K562 (cell line): ENCODE results near the gene CERS1. TPM values are rescaled to one million over a fixed set of nuclear protein-coding genes. Genes with fewer than 3 reads are reported as not detected.

ENCODE experiments used
- ATAC-seq: fragments of 200-7000 bp; cut with Tn5 transposase; 3 replicates; pipeline ENCODE4 v1.9.1; 2020; ENCODE audit warnings: moderate library complexity
- BruUV-seq: library from RNA; stranded (reverse); fragments of 400-500 nt; replicated peaks from 2 replicates; lab custom pipeline; 2021; lab: Mats Ljungman, UMichigan
- CTCF ChIA-PET: fragments of 300-600 bp; formaldehyde crosslinking; extraction: SDS; loops from one replicate; lab custom pipeline; 2021; ENCODE audit warnings: low intra/inter-chr PET ratio; lab: Yijun Ruan, JAX
- POLR2A ChIA-PET: fragments of 300-600, 350-650 bp; sonication (Branson Sonifier 250); formaldehyde crosslinking; extraction: SDS; loops from one replicate; lab custom pipeline; 2021; ENCODE audit warnings: antibody characterized with exemption, inconsistent platforms; lab: Yijun Ruan, JAX
- DNase-seq, 4 experiments: peaks; one replicate each; pipeline versions ENCODE4 v3.0.0 to v3.0.0-alpha.2; 2011 to 2018; ENCODE audit warnings: low spot score in 3 of 4, mixed read lengths in 3 of 4; ENCODE audit errors: extremely low read depth in 1 of 4
- FAIRE-seq: peaks from 2 replicates; lab custom pipeline; 2011; peaks lifted over from hg19 to GRCh38; lab: Jason Lieb, UNC
- H2AFZ ChIP-seq: 2 replicates; pipeline ENCODE4 v1.6.0; 2011; ENCODE audit warnings: low read depth, low read length, control low read depth, inconsistent platforms
- H3K27ac ChIP-seq: fragments of 200-600 bp; 3 replicates; pipeline ENCODE4 v1.8.0; 2011; ENCODE audit warnings: low read depth, mild to moderate bottlenecking, control low read depth, inconsistent platforms, low read length, moderate library complexity, mixed read lengths; ENCODE audit errors: extremely low read depth
- H3K27me3 ChIP-seq, 2 experiments: fragments of 300-600 bp in 1 of 2; 2 replicates in 1 of 2; 3 replicates in 1 of 2; pipeline versions ENCODE4 v1.6.0 to v1.8.0; 2011; ENCODE audit warnings: inconsistent platforms in 2 of 2, low read length in 2 of 2, mild to moderate bottlenecking in 1 of 2, mixed read lengths in 1 of 2, moderate library complexity in 1 of 2; ENCODE audit not compliant: control insufficient read depth in 2 of 2, insufficient read depth in 2 of 2
- H3K36me3 ChIP-seq: fragments of 300-600 bp; 3 replicates; pipeline ENCODE4 v1.8.0; 2011; ENCODE audit warnings: mild to moderate bottlenecking, low read length, inconsistent platforms; ENCODE audit not compliant: control insufficient read depth, insufficient read depth
- H3K4me1 ChIP-seq, 2 experiments: fragments of 200-600 bp in 1 of 2; replicated peaks in 1 of 2; 2 replicates in 1 of 2; 3 replicates in 1 of 2; pipeline versions ENCODE4 v1.5.1 to v1.8.0; 2011; ENCODE audit warnings: inconsistent platforms in 2 of 2, low read length in 2 of 2, mild to moderate bottlenecking in 1 of 2, mixed read lengths in 1 of 2, moderate library complexity in 1 of 2; ENCODE audit not compliant: control insufficient read depth in 2 of 2, insufficient read depth in 2 of 2
- H3K4me2 ChIP-seq: 2 replicates; pipeline ENCODE4 v1.6.1; 2011; ENCODE audit warnings: low read length, control low read depth, inconsistent platforms, mixed read lengths; ENCODE audit not compliant: insufficient read depth
- H3K4me3 ChIP-seq: fragments of 200-600 bp; sonication (generic), shearing (Covaris generic); 2 replicates; pipeline ENCODE4 v1.5.1; 2016; ENCODE audit warnings: control low read depth, inconsistent platforms
- H3K79me2 ChIP-seq: fragments of 200-600 bp; 3 replicates; pipeline ENCODE4 v1.8.0; 2011; ENCODE audit warnings: low read length, inconsistent platforms; ENCODE audit not compliant: control insufficient read depth, insufficient read depth
- H3K9ac ChIP-seq, 2 experiments: 2 replicates each; pipeline versions ENCODE4 v1.6.0 to v1.6.1; 2011; ENCODE audit warnings: low read depth in 2 of 2, low read length in 2 of 2, control low read depth in 1 of 2, inconsistent platforms in 1 of 2, mild to moderate bottlenecking in 1 of 2, mixed read lengths in 1 of 2; ENCODE audit not compliant: insufficient read depth in 1 of 2
- H3K9me1 ChIP-seq: one replicate; pipeline ENCODE4 v1.6.0; 2011; ENCODE audit warnings: inconsistent platforms, mild to moderate bottlenecking, low read length, moderate library complexity; ENCODE audit not compliant: control insufficient read depth, insufficient read depth
- H3K9me3 ChIP-seq: replicated peaks from 2 replicates; pipeline ENCODE4 v1.5.1; 2011; ENCODE audit warnings: low read depth, low read length, inconsistent platforms; ENCODE audit not compliant: control insufficient read depth, insufficient read depth
- H4K20me1 ChIP-seq: replicated peaks from 2 replicates; pipeline ENCODE4 v1.6.1; 2011; ENCODE audit warnings: low read length, inconsistent platforms, mixed read lengths; ENCODE audit not compliant: control insufficient read depth, insufficient read depth
- GABPA ChIP-seq: fragments of 200-800 bp; sonication (Bioruptor generic); conservative IDR thresholded peaks from 2 replicates; pipeline ENCODE4 v1.6.1; 2016; ENCODE audit warnings: low read depth, missing genetic modification characterization, missing compliant biosample characterization
- ILF3 ChIP-seq: fragments of 450-650 bp; IDR thresholded peaks from 2 replicates; pipeline ENCODE4 v1.6.1; 2018; ENCODE audit warnings: antibody characterized with exemption, mild to moderate bottlenecking, moderate library complexity, borderline replicate concordance
- MLX ChIP-seq, 2 experiments: fragments of 450-650 bp in 1 of 2; sonication (generic) in 1 of 2; formaldehyde crosslinking; conservative IDR thresholded peaks; 2 replicates each; pipeline versions ENCODE4 v1.4.0 to v1.8.1; 2020 to 2022; ENCODE audit warnings: mild to moderate bottlenecking in 1 of 2, missing genetic modification reagents in 1 of 2
- MTA3 ChIP-seq: fragments of 450-650 bp; formaldehyde crosslinking; IDR thresholded peaks from 2 replicates; pipeline ENCODE4 v1.6.1; 2017; ENCODE audit warnings: mild to moderate bottlenecking, borderline replicate concordance
- NFE2 ChIP-seq: IDR thresholded peaks from 2 replicates; pipeline ENCODE4 v1.6.1; 2014; ENCODE audit warnings: antibody characterized with exemption, low read depth
- NFXL1 ChIP-seq: fragments of 450-650 bp; formaldehyde crosslinking; IDR thresholded peaks from 2 replicates; pipeline ENCODE4 v1.4.0; 2021; ENCODE audit warnings: mild to moderate bottlenecking
- POLR2G ChIP-seq: fragments of 200-400 bp; formaldehyde crosslinking; IDR thresholded peaks from 2 replicates; pipeline ENCODE4 v1.6.1; 2017; ENCODE audit warnings: low read depth, mild to moderate bottlenecking, antibody characterized with exemption, low read length, moderate library complexity
- PTTG1 ChIP-seq: fragments of 450-650 bp; IDR thresholded peaks from 2 replicates; pipeline ENCODE4 v1.6.1; 2016; ENCODE audit warnings: low read depth, mild to moderate bottlenecking, missing genetic modification characterization, missing compliant biosample characterization
- RBFOX2 ChIP-seq: fragments of 200-400 bp; formaldehyde crosslinking; IDR thresholded peaks from 2 replicates; pipeline ENCODE4 v1.6.1; 2017; ENCODE audit warnings: low read depth, mild to moderate bottlenecking, low read length, moderate library complexity
- WHSC1 ChIP-seq: IDR thresholded peaks from one replicate; pipeline ENCODE4 v1.6.1; 2012; ENCODE audit warnings: low read length, control low read depth, inconsistent platforms
- ZC3H8 ChIP-seq: fragments of 450-650 bp; IDR thresholded peaks from 2 replicates; pipeline ENCODE4 v1.6.1; 2017
- WGBS: fragments of 100-300 bp; shearing (Covaris generic); methylation state at CpG from one replicate; pipeline ENCODE4 v1.1.6; 2016; ENCODE audit warnings: low coverage, mixed read lengths; ENCODE audit not compliant: insufficient coverage; ENCODE audit errors: missing lambda C conversion rate; 5-methylcytosine and 5-hydroxymethylcytosine counted together
- in situ Hi-C: fragments of 300-500 bp; cut with MboI; formaldehyde crosslinking; loops from 4 replicates; pipeline ENCODE4 v1.15.0; 2018; ENCODE audit warnings: inconsistent platforms, mixed read lengths
- intact Hi-C: fragments of 100-400 bp; cut with micrococcal nuclease; formaldehyde crosslinking; loops from 2 replicates; pipeline ENCODE4 v1.14.2; 2022
- polyA plus RNA-seq, 8 experiments: library from polyadenylated mRNA; depleted of rRNA in 4 of 8; stranded (reverse) in 5 of 8; unstranded in 3 of 8; fragments of >200 nt; fragmentation: Nextera tagmentation in 2 of 8; fragmentation: Illumina TruSeq in 1 of 8; extraction: Ambion mirVana in 2 of 8; extraction: Trizol in 1 of 8; gene quantifications; 2 replicates each; pipeline versions ENCODE4 v1.2.1 to v1.2.3, GENCODE V29; 2011 to 2014; ENCODE audit warnings: inconsistent platforms in 1 of 8, missing spikeins in 1 of 8
- total RNA-seq, 7 experiments: library from RNA; depleted of rRNA in 6 of 7; stranded (reverse); fragments of >200 nt in 6 of 7; fragmentation: Illumina TruSeq in 2 of 7; extraction: Trizol in 2 of 7; gene quantifications; 2 replicates each; pipeline versions ENCODE4 v1.2.1 to v1.2.3, GENCODE V29; 2011 to 2021; ENCODE audit warnings: low replicate concordance in 1 of 7

The CERS1 gene
- total and polyA plus RNA-seq, 9 of the 15 experiments (the other 6 are each of a cell fraction or from before 2014, with no cell fraction given) = 0.33 to 1.5 (median 0.86) TPM; not detected in 2

GRCh38 chr19:18924684-18925213, 28.8 kb upstream of the CERS1 start:
- BruUV-seq = no TSS peak
- H3K36me3 ChIP-seq = peaks cover 68% of the 10 kb centered on the region; the same call in 2 of the 3 replicates
- H3K27ac ChIP-seq = no peak overlapping the region
- in situ Hi-C loops (no loop called here), intact Hi-C loops (no loop called here)
- no peak overlapping the region for H3K4me3 ChIP-seq
- peaks cover 19% of the 10 kb centered on the region for H3K79me2 ChIP-seq
- ATAC-seq (no peak), FAIRE-seq (no peak), DNase-seq (no peak)
- no peaks in the 10 kb centered on the region for H3K9me1 ChIP-seq
- H2AFZ ChIP-seq = no peak overlapping the region
- POLR2A ChIA-PET = interaction anchor here (1.0 kb wide), 1 partner anchor 11 kb away, joined by 4 read pairs; no protein-coding TSS in a partner anchor
- H3K4me1 ChIP-seq = peaks cover 4 to 24% of the 10 kb centered on the region in 2 experiments; a peak in 3 of 5 replicates
- WGBS = 96% methylated on average over 15 of the region's 15 CpGs
- H3K9ac ChIP-seq = no peak overlapping the region
- peaks cover 4% of the 10 kb centered on the region; the same call in 1 of the 2 replicates for H4K20me1 ChIP-seq
- no peak for TF ChIP-seq WHSC1
- TF ChIP-seq RBFOX2 = peak; percentile 31
- no peak for TF ChIP-seq NFXL1 (CRISPR knock-in tag)
- TF ChIP-seq, all 486 proteins: peak for 1
- Histone ChIP-seq H3K9me3 (no peaks in the 10 kb centered on the region), H3K4me2 (no peak overlapping the region), H3K27me3 (no peaks in the 10 kb centered on the region)
- CTCF ChIA-PET = interaction anchor here (0.6 kb wide), 1 partner anchor 592 kb away, joined by 3 read pairs; no protein-coding TSS in a partner anchor

GRCh38 chr19:18922228-18922985, 26.4 kb upstream of the CERS1 start:
- H4K20me1 ChIP-seq = peaks cover 4% of the 10 kb centered on the region; the same call in 1 of the 2 replicates
- H3K27me3 ChIP-seq = no peaks in the 10 kb centered on the region
- H3K4me3 ChIP-seq = no peak overlapping the region
- no peak overlapping the region; a peak in 1 of 4 replicates for H3K9ac ChIP-seq
- no peak overlapping the region for H3K27ac ChIP-seq
- ATAC-seq = no peak
- intact Hi-C loops (no loop called here), in situ Hi-C loops (no loop called here)
- no peak for DNase-seq
- POLR2A ChIA-PET = interaction anchor here (0.7 kb wide), 1 partner anchor 182 kb away, joined by 3 read pairs; no protein-coding TSS in a partner anchor
- BruUV-seq = no TSS peak
- WGBS = 91% methylated on average over 25 of the region's 29 CpGs
- no peak overlapping the region for H2AFZ ChIP-seq
- no peaks in the 10 kb centered on the region for H3K9me1 ChIP-seq
- H3K9me3 ChIP-seq = no peaks in the 10 kb centered on the region
- peaks cover 59% of the 10 kb centered on the region; the same call in 2 of the 3 replicates for H3K36me3 ChIP-seq
- TF ChIP-seq RBFOX2 (peak; percentile 48), NFE2 (no peak), ZC3H8 (no peak), GABPA (tag) (no peak), POLR2G (peak; percentile 47), PTTG1 (tag) (no peak), ILF3 (no peak), MLX (CRISPR knock-in tag; conservative IDR thresholded peaks at IDR 0.05) (no peak), MTA3 (no peak)
- no peak for FAIRE-seq
- no peak overlapping the region for H3K4me2 ChIP-seq
- CTCF ChIA-PET = no interaction called here
- peaks cover 8 to 23% of the 10 kb centered on the region in 2 experiments; a peak in 4 of 5 replicates for H3K4me1 ChIP-seq
- H3K79me2 ChIP-seq = peaks cover 39% of the 10 kb centered on the region
